Measurements from ENCODE around the gene CHAD.
"Not testable (repeated sequence)": the region's sequence is repeated elsewhere in the genome, so short reads cannot be mapped to it uniquely, and the experiment has no call there.

CHAD gene

GRCh38 chr17:50424246-50424995 is 44.3 kb downstream of the CHAD start:
- no peak overlapping the region for H3K4me3 ChIP-seq (ENCODE audit: low read depth, low read length)
- no peak for DNase-seq (ENCODE audit: low read depth)
- TF ChIP-seq, protein P1, sequence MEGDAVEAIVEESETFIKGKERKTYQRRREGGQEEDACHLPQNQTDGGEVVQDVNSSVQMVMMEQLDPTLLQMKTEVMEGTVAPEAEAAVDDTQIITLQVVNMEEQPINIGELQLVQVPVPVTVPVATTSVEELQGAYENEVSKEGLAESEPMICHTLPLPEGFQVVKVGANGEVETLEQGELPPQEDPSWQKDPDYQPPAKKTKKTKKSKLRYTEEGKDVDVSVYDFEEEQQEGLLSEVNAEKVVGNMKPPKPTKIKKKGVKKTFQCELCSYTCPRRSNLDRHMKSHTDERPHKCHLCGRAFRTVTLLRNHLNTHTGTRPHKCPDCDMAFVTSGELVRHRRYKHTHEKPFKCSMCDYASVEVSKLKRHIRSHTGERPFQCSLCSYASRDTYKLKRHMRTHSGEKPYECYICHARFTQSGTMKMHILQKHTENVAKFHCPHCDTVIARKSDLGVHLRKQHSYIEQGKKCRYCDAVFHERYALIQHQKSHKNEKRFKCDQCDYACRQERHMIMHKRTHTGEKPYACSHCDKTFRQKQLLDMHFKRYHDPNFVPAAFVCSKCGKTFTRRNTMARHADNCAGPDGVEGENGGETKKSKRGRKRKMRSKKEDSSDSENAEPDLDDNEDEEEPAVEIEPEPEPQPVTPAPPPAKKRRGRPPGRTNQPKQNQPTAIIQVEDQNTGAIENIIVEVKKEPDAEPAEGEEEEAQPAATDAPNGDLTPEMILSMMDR (conservative IDR thresholded peaks at IDR 0.05; ENCODE audit: low read depth, low read length), result no peak

DNA sequence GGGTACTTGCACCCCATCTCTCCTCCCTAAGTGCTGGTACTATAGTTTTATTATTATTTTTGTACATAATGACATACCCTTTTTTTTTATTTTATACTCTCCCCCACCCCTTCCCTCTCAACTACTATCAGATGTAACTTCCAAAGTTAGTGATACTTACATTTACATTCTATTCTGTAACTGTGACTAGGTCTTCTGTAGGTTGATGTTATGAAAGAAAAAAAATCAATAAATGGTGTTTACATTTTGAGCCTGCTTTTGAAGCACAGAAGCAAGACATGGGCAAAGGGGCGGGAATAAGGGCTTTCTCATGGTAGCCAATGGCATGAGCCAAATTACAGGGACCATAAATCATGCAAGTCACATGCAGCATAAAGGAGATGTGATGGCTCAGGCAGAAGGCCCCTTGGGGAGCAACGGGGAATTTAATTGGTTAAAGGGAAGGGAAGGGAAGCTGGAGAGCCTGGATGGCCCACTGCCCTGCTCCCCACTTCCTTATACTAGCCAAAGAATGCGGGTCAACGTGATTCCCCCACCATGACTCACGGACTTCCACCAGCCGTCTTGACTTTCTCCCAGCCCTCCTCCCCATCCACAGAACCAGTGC is 45.0 kb downstream of the CHAD start:
- TF ChIP-seq, protein P1 (conservative IDR thresholded peaks at IDR 0.05; ENCODE audit: low read depth, low read length), result no peak
- peak; percentile 62 for DNase-seq (ENCODE audit: low read depth)
- no peak overlapping the region for H3K4me3 ChIP-seq (ENCODE audit: low read depth, low read length)

GRCh38 chr17:50422738-50423137 is 45.9 kb downstream of the CHAD start:
- no peak overlapping the region for H3K4me3 ChIP-seq (ENCODE audit: low read depth, low read length)
- TF ChIP-seq, protein P1 (conservative IDR thresholded peaks at IDR 0.05; ENCODE audit: low read depth, low read length), result no peak
- DNase-seq (ENCODE audit: low read depth), result no peak

DNA sequence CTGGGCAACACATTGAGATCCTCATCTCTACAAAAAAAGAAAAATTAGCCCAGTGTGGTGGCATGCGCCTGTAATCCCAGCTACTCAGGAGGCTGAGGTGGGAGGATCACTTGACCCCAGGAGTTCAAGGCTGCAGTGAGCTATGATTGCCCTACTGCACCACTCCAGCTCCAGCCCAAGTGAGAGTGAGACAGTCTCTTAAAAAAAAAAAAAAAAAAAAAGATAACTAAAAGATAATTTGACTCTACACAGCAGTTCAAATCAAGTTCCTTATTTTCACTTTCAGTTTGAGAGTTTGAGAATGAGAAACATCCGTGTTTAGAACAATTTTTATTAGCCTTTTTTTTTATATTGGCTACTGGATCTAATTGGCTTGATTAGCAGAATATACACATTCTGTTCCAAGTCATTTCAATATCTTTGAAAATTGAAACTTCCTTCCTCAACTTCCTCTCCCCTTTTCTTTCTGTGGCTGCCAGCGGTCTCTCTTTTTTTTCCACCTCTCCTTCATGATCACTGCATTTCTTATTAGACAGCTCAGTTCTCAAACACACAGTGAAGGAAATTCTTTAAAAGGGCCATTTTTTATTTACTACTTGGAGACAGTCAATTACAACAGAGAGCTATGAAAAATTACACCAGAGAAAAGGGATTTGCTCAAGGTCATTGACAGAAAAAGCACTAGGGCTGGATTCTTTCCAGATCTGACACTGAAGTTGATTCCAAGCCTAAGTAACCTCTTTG is 47.2 kb downstream of the CHAD start:
- TF ChIP-seq, protein P1 (conservative IDR thresholded peaks at IDR 0.05; ENCODE audit: low read depth, low read length), result no peak
- peak; percentile 60 for DNase-seq (ENCODE audit: low read depth)
- H3K4me3 ChIP-seq (ENCODE audit: low read depth, low read length), result peak overlapping the region; percentile 36

DNA sequence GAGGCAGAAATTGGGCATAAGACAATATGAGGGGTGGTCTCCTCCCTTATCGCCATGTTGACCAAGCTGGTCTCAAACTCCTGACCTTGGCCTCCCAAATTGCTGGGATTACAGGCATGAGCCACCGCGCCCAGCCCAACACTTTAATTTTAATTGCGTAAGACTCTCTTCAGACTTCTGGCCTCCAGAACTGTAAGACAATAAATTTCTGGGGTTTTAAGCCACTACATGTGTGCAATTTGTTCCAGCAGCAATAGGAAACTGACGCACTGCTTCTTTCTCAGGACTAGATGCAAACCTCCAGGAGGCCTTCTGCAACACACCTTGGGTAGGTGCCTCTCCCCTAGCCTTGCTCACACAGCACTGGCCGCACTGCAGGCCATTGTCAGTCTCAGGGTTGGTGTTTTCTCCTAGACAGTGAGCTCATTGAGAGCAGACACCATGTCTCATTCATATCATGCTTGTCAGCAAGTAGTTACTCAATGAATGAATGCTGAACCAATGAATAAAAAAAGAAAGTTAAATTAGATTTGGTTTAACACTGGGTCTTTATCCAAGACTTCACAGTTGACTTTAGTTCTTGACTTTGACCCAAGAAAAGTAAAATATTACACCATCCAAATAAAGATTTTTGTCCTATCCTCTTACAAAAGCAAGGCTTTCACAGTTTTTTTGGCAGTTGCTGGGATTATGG is 48.1 kb downstream of the CHAD start:
- peak; percentile 22 for DNase-seq (ENCODE audit: low read depth)
- TF ChIP-seq, protein P1 (conservative IDR thresholded peaks at IDR 0.05; ENCODE audit: low read depth, low read length), result no peak
- no peak overlapping the region for H3K4me3 ChIP-seq (ENCODE audit: low read depth, low read length)

DNA sequence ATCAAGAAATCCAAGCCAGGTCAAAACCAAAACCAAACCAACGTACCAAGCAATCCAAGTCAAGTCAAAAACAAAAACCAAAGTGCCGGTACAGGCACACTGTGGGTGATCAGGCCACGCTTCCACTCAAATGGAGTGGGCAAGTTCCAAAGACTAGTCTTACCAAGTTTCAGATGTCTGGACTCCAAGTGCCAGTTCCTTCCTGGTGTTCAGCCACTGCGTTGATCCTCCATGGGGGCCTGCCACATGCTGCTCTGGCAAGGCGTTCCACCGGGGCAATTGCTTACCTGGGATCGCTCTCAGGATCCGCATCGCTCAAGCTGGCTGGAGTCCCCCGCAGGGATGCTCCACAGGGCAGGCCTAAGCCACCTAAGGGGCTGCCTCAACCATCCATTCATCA is 49.1 kb downstream of the CHAD start:
- DNase-seq (ENCODE audit: low read depth); H3K4me3 ChIP-seq (ENCODE audit: low read depth, low read length): not testable (repeated sequence)

GRCh38 chr17:50414808-50415207 is 53.9 kb downstream of the CHAD start:
- DNase-seq (ENCODE audit: low read depth), result peak; percentile 46
- no peak overlapping the region for H3K4me3 ChIP-seq (ENCODE audit: low read depth, low read length)
- TF ChIP-seq, protein P1 (conservative IDR thresholded peaks at IDR 0.05; ENCODE audit: low read depth, low read length), result no peak

Data from choroid plexus epithelial cell (primary cell).